NCI-H446 (cell line): Measurements from ENCODE around the gene ACAP3.

Source experiments
- DNase-seq, 2 experiments: peaks; one replicate each; lab custom pipeline; 2025; lab: John Stamatoyannopoulos, UW

Gene ACAP3

GRCh38 chr1:1300352-1300739 lies 7.4 kb downstream of the ACAP3 start:
- no peak for DNase-seq

GRCh38 chr1:1299686-1300351 lies 7.9 kb downstream of the ACAP3 start:
- no peak for DNase-seq

- peak in 1 of 2 experiments; percentile 36 for DNase-seq
Observed at GRCh38 chr1:1298861-1299685, 8.7 kb downstream of the ACAP3 start.

- no peak for DNase-seq
Observed at GRCh38 chr1:1297802-1298424, 9.8 kb downstream of the ACAP3 start.

- no peak for DNase-seq
Observed at GRCh38 chr1:1296070-1297061, 11.4 kb downstream of the ACAP3 start.

GRCh38 chr1:1295154-1295923 lies 12.4 kb downstream of the ACAP3 start:
- no peak for DNase-seq

- DNase-seq, result no peak
Observed at GRCh38 chr1:1294250-1294890, 13.4 kb downstream of the ACAP3 start.

GRCh38 chr1:1293263-1294249 lies 14.2 kb downstream of the ACAP3 start:
- no peak for DNase-seq

- no peak for DNase-seq
Observed at GRCh38 chr1:1292851-1293250, 14.9 kb downstream of the ACAP3 start.

- DNase-seq, result no peak
Observed at GRCh38 chr1:1292442-1292779, 15.3 kb downstream of the ACAP3 start.

- DNase-seq, result peak in 1 of 2 experiments; percentile 68
Observed at GRCh38 chr1:1291548-1292441, 15.9 kb downstream of the ACAP3 start.

GRCh38 chr1:1291023-1291528 lies 16.7 kb downstream of the ACAP3 start:
- no peak for DNase-seq

- DNase-seq, result peak in 1 of 2 experiments; percentile 59
Observed at GRCh38 chr1:1290238-1290731, 17.4 kb downstream of the ACAP3 start.

- DNase-seq, result no peak
Observed at GRCh38 chr1:1287288-1288110, 20.2 kb downstream of the ACAP3 start.

- DNase-seq, result no peak
Observed at GRCh38 chr1:1286313-1287261, 21.1 kb downstream of the ACAP3 start.
